HG02973 (cell line): ENCODE data around the gene NRP2.

Source experiments
- ATAC-seq: cut with Tn5 transposase; IDR thresholded peaks from one replicate; pipeline ENCODE4 v1.9.1; 2021; ENCODE audit warnings: moderate library complexity; ENCODE audit not compliant: unreplicated experiment

NRP2 gene

GRCh38 chr2:205800773-205801172 lies 118.5 kb downstream of the NRP2 start:
- ATAC-seq: no peak

- no peak for ATAC-seq
Measured at GRCh38 chr2:205802065-205802464, 119.8 kb downstream of the NRP2 start.

- ATAC-seq: no peak
Measured at GRCh38 chr2:205802941-205803340, 120.6 kb downstream of the NRP2 start.

- no peak for ATAC-seq
Measured at GRCh38 chr2:205803500-205803899, 121.2 kb downstream of the NRP2 start.

- no peak for ATAC-seq
Measured at GRCh38 chr2:205805136-205805535, 122.8 kb downstream of the NRP2 start.

GRCh38 chr2:205806143-205806905 lies 124.0 kb downstream of the NRP2 start:
- no peak for ATAC-seq

- no peak for ATAC-seq
Measured at GRCh38 chr2:205807229-205807628, 124.9 kb downstream of the NRP2 start.

GRCh38 chr2:205807758-205808157 lies 125.5 kb downstream of the NRP2 start:
- ATAC-seq: no peak

GRCh38 chr2:205808486-205809121 lies 126.3 kb downstream of the NRP2 start:
- ATAC-seq: no peak

- no peak for ATAC-seq
Measured at GRCh38 chr2:205811387-205811786, 129.1 kb downstream of the NRP2 start.

- ATAC-seq: peak; percentile 38
Measured at GRCh38 chr2:205814039-205814364, 131.7 kb downstream of the NRP2 start.

GRCh38 chr2:205815673-205816072 lies 133.4 kb downstream of the NRP2 start:
- no peak for ATAC-seq

- ATAC-seq: no peak
Measured at GRCh38 chr2:205816268-205816667, 134.0 kb downstream of the NRP2 start.

- no peak for ATAC-seq
Measured at GRCh38 chr2:205822579-205822978, 140.3 kb downstream of the NRP2 start.

GRCh38 chr2:205827809-205828365 lies 145.6 kb downstream of the NRP2 start:
- ATAC-seq: no peak

GRCh38 chr2:205833864-205834263 lies 151.6 kb downstream of the NRP2 start:
- no peak for ATAC-seq

GRCh38 chr2:205834796-205835195 lies 152.5 kb downstream of the NRP2 start:
- no peak for ATAC-seq

- no peak for ATAC-seq
Measured at GRCh38 chr2:205835251-205835791, 153.0 kb downstream of the NRP2 start.

- ATAC-seq: no peak
Measured at GRCh38 chr2:205835923-205836322, 153.6 kb downstream of the NRP2 start.

GRCh38 chr2:205836477-205837221 lies 154.3 kb downstream of the NRP2 start:
- no peak for ATAC-seq

- no peak for ATAC-seq
Measured at GRCh38 chr2:205837663-205838062, 155.4 kb downstream of the NRP2 start.
